ENCODE measurements around the gene CFAP77.

The CFAP77 gene

GRCh38 chr9:132582276-132582785 is 172.3 kb downstream of the CFAP77 start, which contains the start of gene BARHL1:
BARHL1 (plus strand) TSS chr9:132582606; CDS start chr9:132582798, 192 bp downstream.
- ATAC-seq: no peak
- TF ChIP-seq ZFP30 (CRISPR knock-in tag; IDR thresholded peaks at IDR 0.05): peak; percentile 38; the same call in 1 of the 2 replicates
- TF ChIP-seq ZNF8 (CRISPR knock-in tag; IDR thresholded peaks at IDR 0.05): no peak

GRCh38 chr9:132582786-132583583 is 173.0 kb downstream of the CFAP77 start:
- TF ChIP-seq CREB5 (CRISPR knock-in tag; IDR thresholded peaks at IDR 0.05; ENCODE audit: low read depth): no peak
- TF ChIP-seq ZFP3 (CRISPR knock-in tag; IDR thresholded peaks at IDR 0.05): no peak
- TF ChIP-seq PATZ1 (CRISPR knock-in tag; IDR thresholded peaks at IDR 0.05; ENCODE audit: borderline replicate concordance): no peak
- TF ChIP-seq TSHZ2 (CRISPR knock-in tag; IDR thresholded peaks at IDR 0.05): no peak
- TF ChIP-seq POU6F1 (CRISPR knock-in tag; IDR thresholded peaks at IDR 0.05; ENCODE audit: borderline replicate concordance, low read depth): no peak
- TF ChIP-seq ARNTL (CRISPR knock-in tag; IDR thresholded peaks at IDR 0.05; ENCODE audit: borderline replicate concordance, low read depth): no peak
- no peak for TF ChIP-seq GLIS3 (CRISPR knock-in tag; IDR thresholded peaks at IDR 0.05)
- no peak for TF ChIP-seq PPARA (CRISPR knock-in tag; IDR thresholded peaks at IDR 0.05; ENCODE audit: borderline replicate concordance)
- TF ChIP-seq SNAI2 (CRISPR knock-in tag; IDR thresholded peaks at IDR 0.05): no peak
- no peak for TF ChIP-seq ZFP30 (CRISPR knock-in tag; IDR thresholded peaks at IDR 0.05)
- no peak for TF ChIP-seq CSRNP3 (CRISPR knock-in tag; IDR thresholded peaks at IDR 0.05)
- TF ChIP-seq ZNF8 (CRISPR knock-in tag; IDR thresholded peaks at IDR 0.05): no peak
- no peak for TF ChIP-seq RARB (CRISPR knock-in tag; IDR thresholded peaks at IDR 0.05)
- no peak for TF ChIP-seq ZNF565 (CRISPR knock-in tag; conservative IDR thresholded peaks at IDR 0.05; ENCODE audit: low read depth)
- no peak for ATAC-seq

- ATAC-seq: no peak
- TF ChIP-seq ZNF70 (CRISPR knock-in tag; IDR thresholded peaks at IDR 0.05): no peak
- TF ChIP-seq ZNF565 (CRISPR knock-in tag; conservative IDR thresholded peaks at IDR 0.05; ENCODE audit: low read depth): no peak
- TF ChIP-seq PATZ1 (CRISPR knock-in tag; IDR thresholded peaks at IDR 0.05; ENCODE audit: borderline replicate concordance): no peak
Measured at GRCh38 chr9:132583584-132584304, 173.7 kb downstream of the CFAP77 start.

All from SK-N-SH treated with all-trans-retinoic acid at 6 μM for 48 hours (cell line).